Measurements from ENCODE around the gene ATP8B3.

Gene ATP8B3

GRCh38 chr19:1840541-1841115 is 28.6 kb upstream of the ATP8B3 start:
- Histone ChIP-seq H3K4me3 (ENCODE audit: low read depth in 1 of 2, low read length in 2 of 2) (no peak overlapping the region), H3K36me3 (ENCODE audit: insufficient read depth, low read length) (no peaks in the 10 kb centered on the region), H3K27ac (ENCODE audit: low read depth, low read length) (no peak overlapping the region), H3K9ac (ENCODE audit: low read length) (no peak overlapping the region), H3K27me3 (ENCODE audit: control insufficient read depth in 1 of 2, insufficient read depth in 2 of 2, low read length in 2 of 2) (no peaks in the 10 kb centered on the region), H3K9me3 (ENCODE audit: low read length) (no peaks in the 10 kb centered on the region), H3K4me1 (ENCODE audit: insufficient read depth, low read length) (peaks cover 11% of the 10 kb centered on the region)

- no peaks in the 10 kb centered on the region for H3K36me3 ChIP-seq (ENCODE audit: insufficient read depth, low read length)
- H3K4me1 ChIP-seq (ENCODE audit: insufficient read depth, low read length) = peaks cover 3% of the 10 kb centered on the region
- H3K4me3 ChIP-seq (ENCODE audit: low read depth in 1 of 2, low read length in 2 of 2) = no peak overlapping the region
- no peaks in the 10 kb centered on the region for H3K9me3 ChIP-seq (ENCODE audit: low read length)
- no peaks in the 10 kb centered on the region for H3K27me3 ChIP-seq (ENCODE audit: control insufficient read depth in 1 of 2, insufficient read depth in 2 of 2, low read length in 2 of 2)
- no peak overlapping the region for H3K9ac ChIP-seq (ENCODE audit: low read length)
- no peak overlapping the region for H3K27ac ChIP-seq (ENCODE audit: low read depth, low read length)
These were observed 27.8 kb upstream of the ATP8B3 start for GRCh38 chr19:1839658-1840540.

GRCh38 chr19:1837625-1838105 is 25.6 kb upstream of the ATP8B3 start:
- Histone ChIP-seq H3K36me3 (ENCODE audit: insufficient read depth, low read length) (no peaks in the 10 kb centered on the region), H3K9ac (ENCODE audit: low read length) (no peak overlapping the region), H3K4me1 (ENCODE audit: insufficient read depth, low read length) (no peaks in the 10 kb centered on the region), H3K27ac (ENCODE audit: low read depth, low read length) (no peak overlapping the region), H3K9me3 (ENCODE audit: low read length) (no peaks in the 10 kb centered on the region), H3K4me3 (ENCODE audit: low read depth in 1 of 2, low read length in 2 of 2) (no peak overlapping the region), H3K27me3 (ENCODE audit: control insufficient read depth in 1 of 2, insufficient read depth in 2 of 2, low read length in 2 of 2) (no peaks in the 10 kb centered on the region)

GRCh38 chr19:1837222-1837565 is 25.1 kb upstream of the ATP8B3 start:
- H3K9me3 ChIP-seq (ENCODE audit: low read length) = no peaks in the 10 kb centered on the region
- no peak overlapping the region for H3K4me3 ChIP-seq (ENCODE audit: low read depth in 1 of 2, low read length in 2 of 2)
- no peak overlapping the region for H3K27ac ChIP-seq (ENCODE audit: low read depth, low read length)
- no peaks in the 10 kb centered on the region for H3K36me3 ChIP-seq (ENCODE audit: insufficient read depth, low read length)
- no peaks in the 10 kb centered on the region for H3K4me1 ChIP-seq (ENCODE audit: insufficient read depth, low read length)
- no peak overlapping the region for H3K9ac ChIP-seq (ENCODE audit: low read length)
- H3K27me3 ChIP-seq (ENCODE audit: control insufficient read depth in 1 of 2, insufficient read depth in 2 of 2, low read length in 2 of 2) = no peaks in the 10 kb centered on the region

- Histone ChIP-seq H3K9me3 (ENCODE audit: low read length) (no peaks in the 10 kb centered on the region), H3K9ac (ENCODE audit: low read length) (no peak overlapping the region), H3K4me3 (ENCODE audit: low read depth in 1 of 2, low read length in 2 of 2) (no peak overlapping the region), H3K4me1 (ENCODE audit: insufficient read depth, low read length) (no peaks in the 10 kb centered on the region), H3K36me3 (ENCODE audit: insufficient read depth, low read length) (no peaks in the 10 kb centered on the region), H3K27ac (ENCODE audit: low read depth, low read length) (no peak overlapping the region), H3K27me3 (ENCODE audit: control insufficient read depth in 1 of 2, insufficient read depth in 2 of 2, low read length in 2 of 2) (no peaks in the 10 kb centered on the region)
These were observed 24.6 kb upstream of the ATP8B3 start for GRCh38 chr19:1836458-1837221.

GRCh38 chr19:1833540-1833939 is 21.5 kb upstream of the ATP8B3 start:
- H3K27me3 ChIP-seq (ENCODE audit: control insufficient read depth in 1 of 2, insufficient read depth in 2 of 2, low read length in 2 of 2) = no peaks in the 10 kb centered on the region
- H3K4me3 ChIP-seq (ENCODE audit: low read depth in 1 of 2, low read length in 2 of 2) = no peak overlapping the region
- peaks cover 8% of the 10 kb centered on the region for H3K4me1 ChIP-seq (ENCODE audit: insufficient read depth, low read length)
- H3K9me3 ChIP-seq (ENCODE audit: low read length) = no peaks in the 10 kb centered on the region
- H3K36me3 ChIP-seq (ENCODE audit: insufficient read depth, low read length) = no peaks in the 10 kb centered on the region
- H3K9ac ChIP-seq (ENCODE audit: low read length) = no peak overlapping the region
- no peak overlapping the region for H3K27ac ChIP-seq (ENCODE audit: low read depth, low read length)

GRCh38 chr19:1832046-1832663 is 20.1 kb upstream of the ATP8B3 start:
- Histone ChIP-seq H3K4me1 (ENCODE audit: insufficient read depth, low read length) (peaks cover 8% of the 10 kb centered on the region), H3K4me3 (ENCODE audit: low read depth in 1 of 2, low read length in 2 of 2) (no peak overlapping the region), H3K27ac (ENCODE audit: low read depth, low read length) (no peak overlapping the region), H3K9me3 (ENCODE audit: low read length) (no peaks in the 10 kb centered on the region), H3K36me3 (ENCODE audit: insufficient read depth, low read length) (no peaks in the 10 kb centered on the region), H3K9ac (ENCODE audit: low read length) (no peak overlapping the region), H3K27me3 (ENCODE audit: control insufficient read depth in 1 of 2, insufficient read depth in 2 of 2, low read length in 2 of 2) (no peaks in the 10 kb centered on the region)

GRCh38 chr19:1830978-1831377 is 18.9 kb upstream of the ATP8B3 start:
- no peaks in the 10 kb centered on the region for H3K36me3 ChIP-seq (ENCODE audit: insufficient read depth, low read length)
- H3K4me1 ChIP-seq (ENCODE audit: insufficient read depth, low read length) = peaks cover 15% of the 10 kb centered on the region
- no peak overlapping the region for H3K9ac ChIP-seq (ENCODE audit: low read length)
- H3K27me3 ChIP-seq (ENCODE audit: control insufficient read depth in 1 of 2, insufficient read depth in 2 of 2, low read length in 2 of 2) = no peaks in the 10 kb centered on the region
- no peak overlapping the region for H3K4me3 ChIP-seq (ENCODE audit: low read depth in 1 of 2, low read length in 2 of 2)
- H3K9me3 ChIP-seq (ENCODE audit: low read length) = no peaks in the 10 kb centered on the region
- no peak overlapping the region for H3K27ac ChIP-seq (ENCODE audit: low read depth, low read length)

- Histone ChIP-seq H3K9me3 (ENCODE audit: low read length) (no peaks in the 10 kb centered on the region), H3K4me3 (ENCODE audit: low read depth in 1 of 2, low read length in 2 of 2) (no peak overlapping the region), H3K9ac (ENCODE audit: low read length) (no peak overlapping the region), H3K27ac (ENCODE audit: low read depth, low read length) (no peak overlapping the region), H3K27me3 (ENCODE audit: control insufficient read depth in 1 of 2, insufficient read depth in 2 of 2, low read length in 2 of 2) (no peaks in the 10 kb centered on the region), H3K4me1 (ENCODE audit: insufficient read depth, low read length) (peaks cover 19% of the 10 kb centered on the region), H3K36me3 (ENCODE audit: insufficient read depth, low read length) (no peaks in the 10 kb centered on the region)
These were observed 18.5 kb upstream of the ATP8B3 start for GRCh38 chr19:1830568-1830967.

GRCh38 chr19:1829958-1830357 is 17.9 kb upstream of the ATP8B3 start:
- H3K4me3 ChIP-seq (ENCODE audit: low read depth in 1 of 2, low read length in 2 of 2) = no peak overlapping the region
- H3K27me3 ChIP-seq (ENCODE audit: control insufficient read depth in 1 of 2, insufficient read depth in 2 of 2, low read length in 2 of 2) = no peaks in the 10 kb centered on the region
- H3K27ac ChIP-seq (ENCODE audit: low read depth, low read length) = no peak overlapping the region
- no peaks in the 10 kb centered on the region for H3K9me3 ChIP-seq (ENCODE audit: low read length)
- no peak overlapping the region for H3K9ac ChIP-seq (ENCODE audit: low read length)
- peaks cover 19% of the 10 kb centered on the region for H3K4me1 ChIP-seq (ENCODE audit: insufficient read depth, low read length)
- H3K36me3 ChIP-seq (ENCODE audit: insufficient read depth, low read length) = no peaks in the 10 kb centered on the region
